Esophagus muscularis mucosa (tissue), 3 donors: ENCODE measurements around the gene RPS19BP1.

Source experiments
- CTCF ChIP-seq, 3 experiments: fragments of 200-600 bp in 2 of 3; fragments of 450-650 bp in 1 of 3; sonication (generic) in 2 of 3; IDR thresholded peaks; one replicate each; pipeline ENCODE4 v1.5.1; 2017 to 2019; ENCODE audit warnings: antibody characterized with exemption in 3 of 3, mild to moderate bottlenecking in 2 of 3, moderate library complexity in 1 of 3
- POLR2A ChIP-seq: fragments of 450-650 bp; IDR thresholded peaks from one replicate; pipeline ENCODE4 v1.6.1; 2017; ENCODE audit warnings: antibody characterized with exemption, moderate library complexity, mild to moderate bottlenecking, low read depth
- POLR2AphosphoS5 ChIP-seq, 2 donors: sonication (generic); formaldehyde crosslinking; IDR thresholded peaks; one replicate each; pipeline ENCODE4 v1.6.1; 2017; ENCODE audit warnings: antibody characterized with exemption in 2 of 2

- no peak for TF ChIP-seq CTCF (IDR thresholded peaks at IDR 0.05)
- TF ChIP-seq POLR2AphosphoS5 (IDR thresholded peaks at IDR 0.05): no peak
- TF ChIP-seq POLR2A: no peak
Measured at GRCh38 chr22:39576027-39576426, 43.5 kb upstream of the RPS19BP1 start.
